ENCODE measurements around the gene POLR2M. TPM values are rescaled to one million over a fixed set of nuclear protein-coding genes. Genes with fewer than 3 reads are reported as not detected.

POLR2M gene
- total RNA-seq, 1 donor from 2014 or later, result 176 TPM

DNA sequence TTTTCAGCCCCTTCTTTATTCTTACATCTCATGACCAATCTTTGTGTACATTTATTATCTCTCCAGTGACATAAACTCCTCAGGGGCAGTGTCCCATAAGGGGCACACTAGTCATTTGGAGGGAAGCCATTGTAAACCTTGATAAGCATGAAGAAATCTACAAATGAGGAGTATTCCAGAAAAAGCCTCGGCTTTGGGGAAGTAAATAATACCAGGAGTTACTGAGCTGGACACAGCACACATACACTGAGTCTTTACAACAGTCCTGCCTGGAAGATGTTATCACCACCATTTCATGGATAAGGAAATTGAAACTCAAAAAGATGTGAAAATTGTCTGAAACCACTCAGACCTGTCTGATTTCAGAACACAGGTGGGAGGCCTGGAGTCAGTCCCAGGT is 15.4 kb upstream of the POLR2M start:
- DNase-seq (ENCODE audit: low read depth, low spot score), result no peak

DNA sequence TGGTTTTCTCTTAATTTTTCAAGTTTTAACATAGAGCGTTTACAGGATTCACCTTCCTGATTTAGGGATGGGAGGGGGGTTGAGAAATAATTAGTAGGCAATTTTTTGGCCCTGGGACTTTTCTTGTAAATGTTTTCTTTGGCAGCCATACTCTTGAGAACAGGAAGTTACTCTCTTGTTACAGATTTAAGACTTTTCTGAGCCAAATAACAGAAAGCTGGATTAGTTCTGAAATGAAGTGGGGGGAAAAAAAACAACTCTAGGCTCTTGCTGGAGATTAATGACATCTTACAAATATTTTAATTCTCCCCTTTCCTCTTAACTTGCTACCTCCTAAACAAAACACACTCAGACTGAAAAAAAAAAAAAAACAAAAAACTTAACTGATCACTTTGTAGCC is 13.8 kb upstream of the POLR2M start:
- DNase-seq (ENCODE audit: low read depth, low spot score), result peak; percentile 22

DNA sequence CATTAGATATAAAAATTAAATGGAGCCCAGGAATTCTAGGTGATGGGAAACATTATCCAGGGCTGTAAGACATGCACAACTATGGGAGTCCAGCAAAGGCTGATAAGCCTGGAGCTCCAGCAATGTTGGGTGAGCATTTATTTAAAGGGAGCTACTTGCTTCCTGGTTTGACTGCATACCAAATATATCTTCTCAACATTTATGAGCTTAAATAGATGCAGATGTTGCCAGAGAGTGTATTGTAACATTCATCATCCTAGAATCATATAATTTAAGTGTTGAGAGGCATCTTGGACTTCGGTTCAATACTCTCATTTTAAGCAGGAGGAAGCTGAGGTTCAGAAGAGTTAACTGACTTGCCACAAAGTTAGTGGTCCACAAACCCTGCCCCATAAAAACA is 12.2 kb upstream of the POLR2M start:
- DNase-seq (ENCODE audit: low read depth, low spot score), result no peak

DNA sequence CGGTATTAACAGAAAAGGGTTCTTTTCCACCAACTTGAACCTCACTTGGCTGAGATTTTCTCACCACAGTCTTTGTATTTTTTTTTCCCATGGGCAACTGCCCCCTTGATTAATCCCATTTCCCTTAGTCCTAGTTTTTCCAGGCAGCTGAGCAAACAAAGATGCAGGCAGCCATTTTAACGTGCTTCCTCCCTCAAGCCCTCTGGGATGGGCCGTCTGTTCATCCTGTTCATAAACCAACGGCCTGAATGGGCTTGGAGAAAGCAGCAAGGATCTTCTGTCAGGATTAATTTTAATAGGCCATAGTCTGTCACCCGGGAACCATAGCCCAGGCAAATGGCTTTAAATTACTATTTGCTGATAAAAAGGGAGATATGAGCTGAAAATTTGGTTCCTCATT is 10.4 kb upstream of the POLR2M start:
- no peak for DNase-seq (ENCODE audit: low read depth, low spot score)

DNA sequence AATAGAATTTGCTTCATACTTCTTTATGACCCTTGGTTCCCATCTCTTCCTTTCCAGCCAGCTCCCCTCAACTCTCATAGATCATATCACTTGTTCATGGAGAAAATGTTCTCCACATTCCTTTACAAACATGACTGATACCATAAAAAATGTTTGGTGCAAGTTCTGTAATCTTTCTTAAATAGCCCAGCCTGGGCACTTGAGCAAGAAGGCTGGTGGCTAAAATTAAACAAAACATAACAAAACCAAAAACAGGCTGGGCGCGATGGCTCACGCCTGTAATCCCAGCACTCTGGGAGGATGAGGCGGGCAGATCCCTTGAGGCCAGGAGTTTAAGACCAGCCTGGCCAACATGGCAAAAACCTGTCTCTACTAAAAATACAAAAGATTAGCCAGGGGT is 8.9 kb upstream of the POLR2M start:
- no peak for DNase-seq (ENCODE audit: low read depth, low spot score)

DNA sequence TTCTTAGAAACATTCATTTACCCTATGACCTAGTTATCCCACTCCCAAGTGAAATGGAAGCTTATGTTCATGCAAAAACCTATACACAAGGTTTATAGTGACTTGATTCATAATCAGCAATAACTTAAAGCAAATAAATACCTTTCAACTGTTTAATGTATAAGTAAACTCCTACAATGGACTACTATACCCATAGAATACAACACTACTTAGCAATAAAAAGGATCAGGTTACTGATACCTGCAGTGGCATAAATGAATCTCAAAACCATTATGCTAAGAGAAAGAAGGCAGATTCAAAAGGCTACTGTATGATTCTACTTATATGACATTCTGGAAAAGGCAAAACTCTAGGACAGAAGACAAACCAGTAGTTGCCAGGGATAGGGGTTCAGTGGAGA is 8.3 kb upstream of the POLR2M start:
- DNase-seq (ENCODE audit: low read depth, low spot score), result no peak

DNA sequence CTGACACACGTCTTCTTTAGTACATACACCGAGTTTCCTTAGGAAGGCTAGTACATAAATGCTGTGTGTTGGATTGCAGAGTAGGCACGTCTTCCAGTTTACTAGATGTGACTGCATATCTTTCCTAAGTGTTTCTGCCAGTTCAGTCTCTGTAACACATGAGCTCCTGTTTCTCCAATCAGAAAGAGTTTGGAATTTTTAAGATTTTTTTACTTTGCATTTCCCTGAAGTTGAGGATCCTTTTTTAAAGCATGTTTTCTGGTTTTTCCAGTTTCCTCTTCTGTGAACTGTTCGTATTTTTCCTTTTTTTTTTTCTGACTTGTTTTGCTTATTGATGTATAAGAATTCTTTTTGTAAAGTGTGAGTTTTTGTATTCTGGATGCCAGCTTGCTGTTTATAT is 7.5 kb upstream of the POLR2M start:
- DNase-seq (ENCODE audit: low read depth, low spot score), result no peak

DNA sequence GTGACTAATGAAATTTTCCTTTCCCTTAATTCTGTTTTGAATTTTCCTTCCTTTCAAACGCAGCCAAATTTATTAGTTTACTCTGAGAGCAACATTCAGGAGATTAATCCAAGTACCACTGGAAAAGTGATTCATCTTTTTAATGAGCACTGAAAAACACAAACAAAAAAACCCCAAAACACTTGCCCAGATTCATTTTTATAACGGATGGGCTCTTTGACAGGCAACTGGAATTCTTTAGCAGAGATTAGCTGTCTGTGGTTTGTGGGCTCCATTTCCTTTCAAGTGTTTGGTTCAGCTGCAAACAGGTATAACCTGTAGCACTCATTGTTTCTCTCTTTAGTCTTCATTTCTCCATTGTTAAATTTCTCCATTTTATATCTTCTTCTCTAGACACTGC is 3.1 kb upstream of the POLR2M start:
- no peak for DNase-seq (ENCODE audit: low read depth, low spot score)

DNA sequence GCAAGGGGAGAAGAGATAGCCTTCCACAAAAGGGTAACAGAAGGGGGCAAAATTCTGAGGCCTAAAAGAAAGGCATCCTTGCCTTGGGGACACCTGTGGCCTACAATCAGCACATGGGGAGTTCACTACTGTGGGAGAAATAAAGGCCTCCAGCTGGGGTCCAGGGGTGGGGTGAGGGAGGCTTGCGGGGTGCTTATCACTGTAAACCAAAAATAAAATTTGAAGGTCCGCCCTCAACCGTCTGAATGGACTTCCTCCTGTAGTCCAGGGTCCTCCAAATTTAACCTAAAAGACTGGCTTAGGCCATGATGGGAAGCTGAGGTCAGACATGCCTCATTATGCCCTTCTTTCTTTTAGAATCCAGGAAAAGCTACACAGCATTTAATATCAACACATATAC is 2.1 kb upstream of the POLR2M start:
- no peak for DNase-seq (ENCODE audit: low read depth, low spot score)

DNA sequence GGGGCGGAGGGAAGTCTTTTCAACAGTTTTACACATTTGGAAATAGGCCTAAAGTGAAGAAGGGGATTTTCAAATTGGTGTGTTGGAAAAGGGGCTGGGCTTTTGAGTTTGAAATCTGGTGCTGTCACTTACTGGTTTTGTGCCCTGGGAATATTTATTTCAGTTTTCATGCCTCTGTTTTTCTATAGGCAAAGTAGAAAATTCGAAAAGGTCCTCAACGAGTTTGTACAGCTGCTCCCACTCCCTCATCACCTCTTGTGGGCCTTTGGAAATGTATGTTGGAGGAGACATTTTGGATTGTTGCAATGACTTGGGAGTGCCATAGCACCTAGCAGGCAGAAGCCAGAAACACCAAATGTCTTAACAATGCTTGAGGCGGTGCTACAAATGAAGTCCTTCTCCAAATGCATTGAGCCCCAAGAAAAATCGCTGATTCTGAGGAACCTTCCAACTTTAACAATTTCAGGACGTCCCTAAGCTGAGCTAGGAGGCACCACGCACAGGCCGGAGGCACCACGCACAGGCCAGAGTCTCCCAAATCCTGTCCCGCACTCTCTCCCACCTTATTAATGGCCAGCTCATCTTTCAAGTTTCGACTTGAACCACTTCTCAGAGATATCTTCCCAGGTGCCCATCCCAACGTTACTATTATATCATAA is 639 bp upstream of the POLR2M start:
- no peak for DNase-seq (ENCODE audit: low read depth, low spot score)

DNA sequence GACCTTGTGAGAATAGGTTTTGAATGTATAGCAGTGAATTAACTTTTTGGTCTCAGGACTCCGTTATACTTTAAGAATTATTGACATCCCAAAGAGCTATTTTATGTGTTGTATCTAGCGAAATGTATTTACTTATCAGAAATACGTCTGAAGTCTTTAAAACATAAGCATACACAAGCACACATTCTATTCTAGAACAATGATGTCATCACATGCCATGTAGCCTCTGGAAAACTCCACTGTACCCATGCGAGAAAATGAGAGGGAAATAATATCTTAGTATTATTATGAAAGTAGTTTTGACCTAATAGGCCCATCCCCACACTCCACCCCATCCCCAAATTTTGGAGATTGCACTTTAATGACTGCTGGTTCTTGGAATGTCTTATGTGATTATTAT is 1.5 kb downstream of the POLR2M start:
- no peak for DNase-seq (ENCODE audit: low read depth, low spot score)

DNA sequence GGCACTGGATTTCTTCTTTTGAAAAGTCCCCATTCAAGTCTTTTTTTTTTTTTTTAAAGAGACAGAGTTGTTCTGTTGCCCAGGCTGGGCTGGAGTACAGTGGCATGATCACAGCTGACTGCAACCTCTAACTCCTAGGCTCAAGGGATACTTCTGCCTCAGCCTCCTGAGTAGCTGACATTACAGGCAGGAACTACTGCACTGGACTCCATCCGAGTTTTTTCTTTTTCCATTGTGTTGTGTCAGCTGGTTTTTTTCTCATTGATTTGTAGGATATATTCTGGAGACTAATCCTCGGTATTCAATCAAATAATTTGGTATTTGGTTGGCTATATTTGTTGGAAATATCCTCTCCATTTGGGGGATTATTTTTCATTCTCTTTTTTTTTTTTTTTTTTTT is 11.8 kb downstream of the POLR2M start:
- DNase-seq (ENCODE audit: low read depth, low spot score), result no peak

DNA sequence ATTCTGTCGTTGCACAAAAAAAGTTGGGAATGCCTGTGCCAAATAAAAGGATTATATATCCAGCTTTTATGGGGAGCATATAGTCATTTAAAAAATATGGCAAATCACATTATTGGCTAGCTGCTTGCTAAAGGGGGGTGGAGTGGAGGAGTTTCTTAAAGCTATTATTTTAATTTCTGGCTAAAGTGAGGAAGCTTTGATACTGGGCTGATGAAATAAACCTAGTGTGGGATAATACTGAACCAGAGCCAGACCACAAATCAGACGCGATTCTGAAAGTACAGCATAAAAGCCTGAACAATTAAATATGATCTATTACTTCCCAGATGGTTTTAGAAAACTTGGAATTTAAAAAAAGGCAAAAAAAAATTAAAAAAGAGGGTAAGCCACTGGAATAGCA is 14.4 kb downstream of the POLR2M start:
- no peak for DNase-seq (ENCODE audit: low read depth, low spot score)

DNA sequence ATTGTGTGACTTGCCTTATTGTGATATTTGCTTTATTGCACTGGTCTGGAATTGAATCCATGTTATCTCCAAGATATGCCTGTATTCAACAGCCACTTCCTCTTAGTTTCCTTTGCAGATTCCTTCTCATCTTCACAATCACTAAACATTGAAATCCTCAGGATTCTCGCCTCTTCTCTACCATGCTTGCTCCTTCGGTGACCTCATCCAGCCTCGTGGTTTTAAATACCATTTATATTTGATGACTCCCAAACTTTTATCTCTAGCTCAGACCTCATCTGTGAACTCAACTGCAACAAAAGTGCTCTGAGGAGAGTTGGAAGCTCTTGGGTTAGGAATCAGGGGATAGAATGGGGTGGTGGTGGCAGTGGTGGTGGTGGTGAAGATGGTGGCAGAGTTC is 19.9 kb downstream of the POLR2M start:
- DNase-seq (ENCODE audit: low read depth, low spot score), result no peak

DNA sequence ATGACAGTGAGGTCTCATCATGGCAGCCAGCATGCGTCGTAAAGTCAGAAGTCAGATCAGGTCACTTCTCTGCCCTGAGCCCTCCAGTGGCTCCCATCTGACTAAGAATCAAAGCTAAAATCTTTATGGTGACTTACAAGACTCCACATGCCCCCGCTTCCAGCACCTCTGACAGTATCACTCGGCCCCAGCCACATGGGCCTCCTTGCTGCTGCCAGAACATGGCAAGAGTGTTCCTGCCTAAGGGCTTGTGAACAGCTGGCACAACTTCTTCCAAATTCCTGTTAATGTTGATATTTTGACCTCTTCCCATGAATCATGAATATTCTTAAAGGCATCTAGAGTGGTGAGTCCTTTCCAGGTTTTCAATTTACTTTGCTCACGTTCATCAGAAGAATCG is 20.5 kb downstream of the POLR2M start:
- DNase-seq (ENCODE audit: low read depth, low spot score), result no peak

DNA sequence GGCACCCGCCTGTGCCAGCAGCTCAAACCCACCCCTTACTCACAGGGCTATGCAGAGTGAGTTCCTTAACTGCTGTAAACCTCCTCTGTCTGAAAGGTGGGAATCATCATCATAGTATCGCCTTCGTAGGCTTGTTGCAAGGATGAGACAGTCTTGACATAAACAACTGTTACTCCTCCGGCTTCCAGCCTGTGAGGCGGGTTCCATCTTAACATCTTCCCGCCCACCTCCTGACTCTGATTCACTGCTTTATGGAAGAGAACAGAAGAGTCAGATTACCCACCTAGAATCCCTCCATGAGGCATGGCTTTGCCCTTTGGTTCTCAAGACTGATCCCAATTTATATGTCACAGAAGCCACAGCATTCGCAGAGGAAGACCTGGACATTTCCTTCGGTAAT is 21.9 kb downstream of the POLR2M start:
- no peak for DNase-seq (ENCODE audit: low read depth, low spot score)

DNA sequence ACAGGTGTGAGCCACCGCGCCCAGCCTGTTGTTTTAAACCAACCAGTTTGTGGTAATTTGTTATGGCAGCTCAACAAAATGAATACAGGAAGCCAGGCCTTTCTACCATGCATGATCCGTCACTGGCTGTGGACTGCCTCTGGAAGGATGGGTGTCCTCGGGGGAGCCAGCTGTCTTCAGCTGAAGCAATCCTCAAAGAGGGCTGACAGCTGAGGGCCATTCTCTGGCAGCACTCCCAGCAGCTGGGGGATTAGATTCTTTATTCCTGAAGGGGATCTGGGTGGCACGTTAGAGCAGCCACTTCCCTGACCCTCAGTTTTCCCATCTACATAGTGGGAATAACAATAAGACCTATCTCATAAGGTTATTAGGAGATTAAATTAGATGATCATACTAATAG is 24.4 kb downstream of the POLR2M start:
- DNase-seq (ENCODE audit: low read depth, low spot score), result no peak

DNA sequence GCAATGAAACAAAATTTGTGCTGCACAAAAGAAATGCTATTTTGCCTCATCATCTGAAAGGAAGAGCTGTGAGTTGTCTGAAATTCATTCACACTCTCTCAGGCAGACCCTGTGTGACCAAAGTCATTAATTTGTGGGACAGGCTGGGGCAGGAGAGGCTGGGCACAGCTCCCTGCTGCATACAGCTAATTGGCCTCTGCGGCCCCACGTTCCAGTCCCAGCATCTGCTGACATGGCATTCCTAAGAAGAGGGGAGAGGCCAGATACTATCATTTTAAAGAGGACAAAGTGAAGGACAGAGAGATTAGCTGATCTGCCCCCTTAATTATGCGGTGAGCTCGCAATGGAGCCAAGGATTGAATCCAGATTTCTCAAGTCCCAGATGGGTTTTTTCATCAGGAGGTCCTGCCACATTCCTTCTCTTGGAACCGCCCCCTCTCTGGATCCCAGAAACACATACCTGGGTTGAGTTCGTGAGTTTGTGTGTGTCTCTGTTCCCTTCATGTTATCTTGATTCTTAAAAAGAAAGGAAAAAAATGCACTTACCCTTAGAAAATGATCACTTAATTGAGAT is 25.1 kb downstream of the POLR2M start:
- no peak for DNase-seq (ENCODE audit: low read depth, low spot score)

DNA sequence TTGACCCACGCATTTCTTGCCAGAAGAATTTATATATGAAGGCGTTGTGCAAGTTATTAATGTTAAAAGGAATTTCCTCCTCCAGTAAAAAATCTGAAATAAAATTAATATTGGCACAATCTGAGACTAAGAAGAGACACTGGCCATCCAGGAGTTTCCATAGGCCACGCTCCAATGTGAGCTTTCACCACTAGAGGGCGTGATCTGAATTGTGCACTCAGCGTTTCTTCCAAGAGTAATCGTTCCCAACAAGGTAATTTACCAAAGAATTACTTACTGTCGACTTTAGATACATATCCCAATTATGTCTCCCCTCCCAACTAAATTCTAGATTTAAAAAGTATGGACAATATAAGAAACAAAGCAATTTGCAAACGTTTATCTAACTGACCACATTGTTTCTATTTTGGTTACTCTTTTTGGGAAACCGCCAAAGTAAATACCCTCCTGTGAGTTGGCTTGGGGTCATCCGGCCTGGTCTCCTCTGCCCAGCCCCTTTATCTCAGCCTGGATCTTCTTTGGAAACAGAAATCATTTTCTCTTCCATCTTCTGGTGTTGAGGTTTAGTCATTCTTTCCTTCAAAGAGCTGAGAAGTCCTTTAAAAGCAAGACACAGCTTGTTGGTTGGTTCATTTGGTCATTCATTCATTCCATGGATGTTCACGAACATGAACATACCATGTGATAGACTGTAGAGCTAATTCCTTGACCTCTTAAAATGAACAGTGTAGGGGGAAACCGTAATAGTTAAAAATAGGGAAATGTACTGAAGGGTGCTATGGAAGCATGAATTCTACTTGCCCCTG is 26.2 kb downstream of the POLR2M start:
- peak; percentile 20 for DNase-seq (ENCODE audit: low read depth, low spot score)

DNA sequence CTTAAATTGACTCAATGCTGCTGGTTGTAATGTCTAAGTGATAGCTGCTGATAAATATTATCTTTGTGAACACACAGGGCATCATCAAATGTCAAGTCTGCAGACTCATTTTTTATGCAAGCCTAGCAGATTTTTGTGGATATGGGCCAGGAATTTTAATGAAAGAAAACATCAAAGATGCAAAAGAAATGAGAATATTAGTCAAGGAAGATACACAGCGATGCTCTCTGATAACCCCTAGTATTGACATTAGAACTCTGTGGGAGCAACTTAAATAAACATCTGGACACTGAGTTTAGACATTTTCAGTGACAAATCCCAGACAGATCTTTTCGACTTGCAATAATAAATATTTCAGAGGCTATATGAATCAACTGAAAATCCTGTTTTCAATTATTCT is 28.3 kb downstream of the POLR2M start:
- DNase-seq (ENCODE audit: low read depth, low spot score), result no peak

DNA sequence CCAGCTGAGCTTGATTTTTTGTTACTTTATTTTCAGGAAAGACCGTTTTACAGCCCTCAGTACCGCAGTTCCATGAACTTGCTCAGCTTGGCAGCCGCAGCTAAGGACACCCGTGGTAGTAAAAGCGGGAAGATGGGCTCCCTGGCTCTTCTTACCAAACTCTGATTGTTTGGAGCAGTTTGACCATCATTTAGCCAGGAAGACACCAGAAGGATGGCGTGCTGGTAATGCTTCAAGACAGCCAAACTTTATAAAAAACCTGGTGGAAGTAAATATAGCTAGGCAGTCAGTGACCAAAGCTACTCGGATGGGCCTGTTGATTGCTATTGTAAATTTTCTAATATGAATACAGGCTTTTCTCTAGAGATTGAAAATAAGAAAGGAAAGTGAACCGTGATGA is 28.9 kb downstream of the POLR2M start:
- DNase-seq (ENCODE audit: low read depth, low spot score), result no peak

DNA sequence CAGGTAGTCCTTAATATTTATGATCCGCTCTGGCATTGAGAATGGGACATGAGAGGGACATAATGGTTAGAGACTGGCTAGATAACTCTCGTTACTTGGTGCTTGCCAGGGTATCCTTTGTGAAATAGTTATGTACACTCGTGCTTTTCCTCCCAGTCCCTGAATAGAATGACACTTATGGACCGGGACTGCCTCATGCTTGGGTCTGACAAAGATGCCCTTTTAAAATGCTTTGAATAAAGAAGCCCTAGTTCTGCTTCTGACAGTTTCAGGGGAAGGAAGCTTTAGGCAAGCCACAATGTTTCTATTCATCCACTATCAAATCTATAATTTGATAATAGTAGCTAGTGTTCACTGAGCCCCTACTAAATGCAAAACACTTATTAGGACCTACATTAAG is 29.4 kb downstream of the POLR2M start:
- DNase-seq (ENCODE audit: low read depth, low spot score), result no peak

DNA sequence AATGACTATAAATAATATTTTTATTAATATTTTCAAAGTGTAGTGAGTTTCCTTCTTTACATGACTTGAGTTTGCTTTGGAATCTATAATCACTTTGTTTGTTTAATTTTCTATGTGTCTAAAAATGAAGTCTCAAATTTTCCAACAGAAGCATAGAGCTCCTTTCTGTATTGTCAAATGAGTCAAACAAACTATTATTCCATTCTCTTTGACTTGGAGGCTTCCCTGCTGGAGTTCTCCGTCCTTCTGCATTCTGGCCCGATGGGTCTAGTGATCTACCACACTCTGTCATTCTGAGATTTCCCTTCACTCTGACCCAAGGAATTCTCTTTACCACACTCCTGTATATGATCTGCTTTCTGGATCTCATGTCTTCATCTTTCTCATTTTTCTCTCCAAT is 30.1 kb downstream of the POLR2M start:
- DNase-seq (ENCODE audit: low read depth, low spot score), result no peak
